Regular cardiac myocyte (primary cell): ENCODE measurements around the gene TNRC6A. TPM values are rescaled to one million over a fixed set of nuclear protein-coding genes. Genes with fewer than 3 reads are reported as not detected.

Experiments
- total RNA-seq: library from RNA; depleted of rRNA; stranded (reverse); fragments of >200 nt; gene quantifications from 2 replicates; pipeline ENCODE4 v1.2.3, GENCODE V29; 2014

The TNRC6A gene
- 16.1 and 33.4 TPM in 2 replicates for total RNA-seq

DNA sequence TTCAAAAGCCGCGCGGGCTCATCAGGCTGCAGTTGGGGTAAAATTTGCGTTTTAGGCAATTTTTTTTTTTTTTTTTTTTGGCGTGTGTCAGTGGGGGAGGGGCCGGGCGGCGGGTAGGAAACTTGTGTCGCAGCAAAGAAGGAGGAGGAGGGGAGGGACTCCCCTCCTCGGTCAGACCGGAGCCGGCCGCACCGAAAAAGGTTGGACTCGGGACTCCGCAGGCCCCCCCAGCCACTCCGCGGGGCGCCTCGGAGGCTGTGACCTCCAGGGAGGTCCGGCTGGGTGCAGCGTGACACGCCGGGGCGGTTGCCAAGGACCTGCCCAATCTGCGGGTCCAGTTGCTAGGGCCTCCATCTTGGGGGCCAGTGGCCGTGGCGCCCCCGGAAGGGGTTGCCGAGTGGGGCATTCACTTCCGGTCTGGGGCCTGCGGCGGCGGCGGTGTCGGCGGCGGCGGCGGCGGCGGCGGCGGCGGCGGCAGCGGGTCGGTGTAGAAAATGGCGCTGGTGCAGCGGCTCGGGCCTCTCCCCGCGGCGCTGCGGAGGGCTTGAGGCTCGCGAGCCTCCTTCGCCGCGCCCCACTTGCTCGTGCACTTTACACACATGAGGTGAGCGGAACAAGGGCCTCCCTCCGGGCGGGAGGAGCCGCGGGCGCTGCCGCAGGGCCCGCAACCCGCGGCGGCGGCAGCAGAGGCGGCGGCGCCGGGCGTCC is at the start of gene TNRC6A:
Gene TNRC6A, plus strand, starts transcription at position 409 of the 708 bp plus-strand sequence. Its CDS starts 191 bp downstream, at position 600.

DNA sequence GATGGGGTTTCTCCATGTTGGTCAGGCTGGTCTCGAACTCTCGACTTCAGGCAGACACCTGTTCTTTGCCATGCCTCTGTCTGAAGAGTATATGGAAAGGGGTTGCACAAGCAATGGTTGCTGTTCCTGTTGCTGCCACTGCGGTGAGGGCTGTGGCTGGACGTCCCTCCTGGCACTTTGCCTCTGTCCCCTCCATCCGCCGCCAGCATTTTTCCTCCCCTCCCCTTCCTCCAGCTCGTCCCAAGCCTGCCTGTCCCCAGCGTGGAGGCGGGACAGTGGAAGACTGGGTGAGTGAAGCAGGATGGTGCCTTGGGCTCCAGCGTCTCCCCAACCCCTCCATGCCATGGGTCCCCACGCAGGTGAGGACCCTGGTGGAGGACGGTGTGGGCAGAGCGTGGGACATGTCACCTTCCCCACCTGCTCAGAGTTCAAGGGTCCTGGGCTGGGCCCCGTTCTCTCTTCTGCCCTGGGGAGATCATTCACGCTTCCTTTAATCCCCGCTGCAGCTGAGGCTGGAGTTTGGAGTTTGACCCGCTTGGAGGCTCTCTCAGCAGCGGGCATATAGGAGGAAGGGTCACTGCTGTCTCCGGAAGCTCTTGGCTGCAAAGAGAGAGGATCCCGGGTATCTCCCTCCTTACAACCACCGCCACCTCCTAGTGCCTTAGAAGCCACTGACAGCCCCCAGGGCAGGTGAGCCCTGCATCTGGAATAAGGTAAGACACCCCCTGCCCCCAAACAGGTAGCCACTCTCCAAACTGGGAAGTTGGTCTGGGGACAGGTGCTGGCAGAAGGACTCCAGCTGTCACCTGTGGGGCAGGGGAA is 116.5 kb downstream of the TNRC6A start, which contains the start of gene SLC5A11:
Gene SLC5A11, plus strand, starts transcription at position 238 of the 822 bp plus-strand sequence. CDS start 12,681 bp downstream, outside the sequence.

Other genes starting within 250 kb of the TNRC6A start
- gene RBBP6, start 190.1 kb upstream of the TNRC6A start, total RNA-seq = 12.5 and 15.8 TPM in 2 replicates
- not detected in 2 replicates for gene SLC5A11, start 116.3 kb downstream of the TNRC6A start, total RNA-seq